ENCODE measurements around the gene HLA-DQA1.
A peak's percentile ranks its signal among the peaks of the same experiment; 100 is the strongest.
"Not testable (repeated sequence)": the region's sequence is repeated elsewhere in the genome, so short reads cannot be mapped to it uniquely, and the experiment has no call there.

HLA-DQA1 gene

GRCh38 chr6:32622545-32623401 is 14.4 kb upstream of the HLA-DQA1 start:
- peak; percentile 87 for ATAC-seq
- DNase-seq = peak; percentile 49

- DNase-seq = no peak
- ATAC-seq = no peak
These were observed 13.5 kb upstream of the HLA-DQA1 start for GRCh38 chr6:32623693-32624092.

GRCh38 chr6:32624565-32624964 is 12.6 kb upstream of the HLA-DQA1 start:
- ATAC-seq = no peak
- no peak for DNase-seq

GRCh38 chr6:32625137-32625536 is 12.1 kb upstream of the HLA-DQA1 start:
- DNase-seq (no peak), ATAC-seq (no peak)

- ATAC-seq = peak; percentile 23
- DNase-seq = no peak
These were observed 10.0 kb upstream of the HLA-DQA1 start for GRCh38 chr6:32627249-32627648.

- peak; percentile 34 for DNase-seq
These were observed 9.4 kb upstream of the HLA-DQA1 start for GRCh38 chr6:32627831-32628230.

GRCh38 chr6:32629793-32630192 is 7.4 kb upstream of the HLA-DQA1 start:
- not testable (repeated sequence) for ATAC-seq, DNase-seq

More at GRCh38 chr6:32627831-32628230, 9.4 kb upstream of the HLA-DQA1 start:
- ATAC-seq = peak; percentile 33

- DNase-seq = no peak
- ATAC-seq = no peak
These were observed 1.6 kb upstream of the HLA-DQA1 start for GRCh38 chr6:32635526-32636123.

GRCh38 chr6:32637883-32638282 is 677 bp downstream of the HLA-DQA1 start:
- DNase-seq (no peak), ATAC-seq (no peak)

GRCh38 chr6:32638532-32639219 is 1.5 kb downstream of the HLA-DQA1 start:
- DNase-seq = no peak

GRCh38 chr6:32639440-32640394 is 2.5 kb downstream of the HLA-DQA1 start:
- no peak for ATAC-seq
- DNase-seq = no peak

More at GRCh38 chr6:32638532-32639219, 1.5 kb downstream of the HLA-DQA1 start:
- ATAC-seq = no peak

- DNase-seq (no peak), ATAC-seq (no peak)
These were observed 3.9 kb downstream of the HLA-DQA1 start for GRCh38 chr6:32641122-32641521.

GRCh38 chr6:32641785-32642719 is 4.8 kb downstream of the HLA-DQA1 start:
- not testable (repeated sequence) for ATAC-seq, DNase-seq

- no peak for DNase-seq
- no peak for ATAC-seq
These were observed 5.5 kb downstream of the HLA-DQA1 start for GRCh38 chr6:32642720-32643106.

GRCh38 chr6:32643904-32644303 is 6.7 kb downstream of the HLA-DQA1 start:
- no peak for ATAC-seq

GRCh38 chr6:32645047-32645703 is 8.0 kb downstream of the HLA-DQA1 start:
- DNase-seq (no peak), ATAC-seq (no peak)

More at GRCh38 chr6:32643904-32644303, 6.7 kb downstream of the HLA-DQA1 start:
- no peak for DNase-seq

GRCh38 chr6:32655203-32655710 is 18.1 kb downstream of the HLA-DQA1 start:
- ATAC-seq (no peak), DNase-seq (no peak)

GRCh38 chr6:32657329-32657728 is 20.1 kb downstream of the HLA-DQA1 start:
- ATAC-seq = not testable (repeated sequence)

GRCh38 chr6:32657819-32658218 is 20.6 kb downstream of the HLA-DQA1 start:
- not testable (repeated sequence) for DNase-seq, ATAC-seq

More at GRCh38 chr6:32657329-32657728, 20.1 kb downstream of the HLA-DQA1 start:
- DNase-seq = not testable (repeated sequence)
